Measurements from ENCODE around the gene PLCH1.

DNA sequence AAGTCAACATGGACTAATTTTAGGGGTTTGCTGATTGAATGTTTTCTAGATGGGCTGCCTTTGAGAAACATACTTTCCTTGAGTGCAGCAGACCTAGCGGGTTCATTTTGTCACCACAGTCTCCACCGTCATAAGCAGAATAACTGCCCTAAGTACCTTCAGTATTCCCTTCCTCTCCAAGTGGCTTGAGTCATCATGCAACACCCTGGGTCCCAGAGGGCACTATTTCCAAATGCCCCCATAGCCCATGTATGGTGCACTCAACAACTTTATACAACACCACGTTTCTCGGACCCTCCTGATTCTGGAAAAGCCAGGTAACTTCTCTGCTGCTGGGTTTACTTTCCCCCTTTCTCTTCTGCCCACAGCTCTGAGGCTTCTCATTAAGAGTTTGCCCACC lies 300.1 kb downstream of the PLCH1 start:
- TF ChIP-seq EZH2 (IDR thresholded peaks at IDR 0.05; ENCODE audit: low read length, unreplicated experiment) (no peak), EZH2phosphoT487 (IDR thresholded peaks at IDR 0.05; ENCODE audit: borderline replicate concordance, low read length) (no peak)
- TF ChIP-seq, protein P1, sequence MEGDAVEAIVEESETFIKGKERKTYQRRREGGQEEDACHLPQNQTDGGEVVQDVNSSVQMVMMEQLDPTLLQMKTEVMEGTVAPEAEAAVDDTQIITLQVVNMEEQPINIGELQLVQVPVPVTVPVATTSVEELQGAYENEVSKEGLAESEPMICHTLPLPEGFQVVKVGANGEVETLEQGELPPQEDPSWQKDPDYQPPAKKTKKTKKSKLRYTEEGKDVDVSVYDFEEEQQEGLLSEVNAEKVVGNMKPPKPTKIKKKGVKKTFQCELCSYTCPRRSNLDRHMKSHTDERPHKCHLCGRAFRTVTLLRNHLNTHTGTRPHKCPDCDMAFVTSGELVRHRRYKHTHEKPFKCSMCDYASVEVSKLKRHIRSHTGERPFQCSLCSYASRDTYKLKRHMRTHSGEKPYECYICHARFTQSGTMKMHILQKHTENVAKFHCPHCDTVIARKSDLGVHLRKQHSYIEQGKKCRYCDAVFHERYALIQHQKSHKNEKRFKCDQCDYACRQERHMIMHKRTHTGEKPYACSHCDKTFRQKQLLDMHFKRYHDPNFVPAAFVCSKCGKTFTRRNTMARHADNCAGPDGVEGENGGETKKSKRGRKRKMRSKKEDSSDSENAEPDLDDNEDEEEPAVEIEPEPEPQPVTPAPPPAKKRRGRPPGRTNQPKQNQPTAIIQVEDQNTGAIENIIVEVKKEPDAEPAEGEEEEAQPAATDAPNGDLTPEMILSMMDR (conservative IDR thresholded peaks at IDR 0.05; ENCODE audit: low read depth, low read length), result no peak
